Activated T-helper 1 cell treated with anti-CD3 and anti-CD28 coated beads, Interleukin-12 subunit alpha, Interleukin-12 subunit beta, Interleukin-2, Interleukin-4 antibody, amounts not matched to agents 30 ng/mL and 10 ng/mL and 1 ng/mL, durations not matched to agents 14 hours and 24 hours and 36 hours (primary cell): Measurements from ENCODE around the gene EEPD1. TPM values are rescaled to one million over a fixed set of nuclear protein-coding genes. Genes with fewer than 3 reads are reported as not detected.
"Not testable (repeated sequence)": the region's sequence is repeated elsewhere in the genome, so short reads cannot be mapped to it uniquely, and the experiment has no call there.

Experiments used
- DNase-seq: peaks from one replicate; pipeline ENCODE4 v3.0.0; 2021; ENCODE audit warnings: low spot score
- H3K27ac Mint-ChIP-seq: one replicate; pipeline ENCODE4 v1.8.0; 2021; ENCODE audit warnings: mild to moderate bottlenecking, mixed read lengths
- H3K27me3 Mint-ChIP-seq: one replicate; pipeline ENCODE4 v1.8.0; 2022; ENCODE audit warnings: mild to moderate bottlenecking, moderate library complexity, mixed read lengths; ENCODE audit not compliant: insufficient read depth
- H3K36me3 Mint-ChIP-seq: one replicate; pipeline ENCODE4 v1.8.0; 2021; ENCODE audit warnings: low read depth, mixed read lengths
- H3K4me1 Mint-ChIP-seq: one replicate; pipeline ENCODE4 v1.8.0; 2021; ENCODE audit warnings: low read depth, mixed read lengths
- H3K4me3 Mint-ChIP-seq: one replicate; pipeline ENCODE4 v1.8.0; 2021; ENCODE audit warnings: mild to moderate bottlenecking, moderate library complexity, mixed read lengths
- H3K9me3 Mint-ChIP-seq: one replicate; pipeline ENCODE4 v1.8.0; 2021; ENCODE audit warnings: mixed read lengths
- intact Hi-C: fragments of 100-400 bp; cut with micrococcal nuclease; formaldehyde crosslinking; loops from one replicate; pipeline ENCODE4 v1.15.1; 2024
- total RNA-seq: library from RNA; stranded (reverse); gene quantifications from 2 replicates; pipeline ENCODE4 v1.2.3, GENCODE V29; 2022

EEPD1 gene
- total RNA-seq, 1 donor from 2014 or later: 0.91 TPM

- H3K4me3 Mint-ChIP-seq: no peak overlapping the region
- H3K27me3 Mint-ChIP-seq: peaks cover 6% of the 10 kb centered on the region
These were observed 73.1 kb downstream of the EEPD1 start for GRCh38 chr7:36226151-36226550.

GRCh38 chr7:36227223-36227622, 74.2 kb downstream of the EEPD1 start:
- no peaks in the 10 kb centered on the region for H3K4me1 Mint-ChIP-seq
- intact Hi-C loops: no loop called here
- H3K27me3 Mint-ChIP-seq: peaks cover 3% of the 10 kb centered on the region
- H3K36me3 Mint-ChIP-seq: no peaks in the 10 kb centered on the region
- H3K27ac Mint-ChIP-seq: no peak overlapping the region
- DNase-seq: no peak
- H3K9me3 Mint-ChIP-seq: no peaks in the 10 kb centered on the region
- H3K4me3 Mint-ChIP-seq: no peak overlapping the region

More at GRCh38 chr7:36226151-36226550, 73.1 kb downstream of the EEPD1 start:
- H3K36me3 Mint-ChIP-seq: no peaks in the 10 kb centered on the region
- H3K9me3 Mint-ChIP-seq: no peaks in the 10 kb centered on the region
- no peak overlapping the region for H3K27ac Mint-ChIP-seq
- no peaks in the 10 kb centered on the region for H3K4me1 Mint-ChIP-seq
- intact Hi-C loops: no loop called here
- no peak for DNase-seq

DNA sequence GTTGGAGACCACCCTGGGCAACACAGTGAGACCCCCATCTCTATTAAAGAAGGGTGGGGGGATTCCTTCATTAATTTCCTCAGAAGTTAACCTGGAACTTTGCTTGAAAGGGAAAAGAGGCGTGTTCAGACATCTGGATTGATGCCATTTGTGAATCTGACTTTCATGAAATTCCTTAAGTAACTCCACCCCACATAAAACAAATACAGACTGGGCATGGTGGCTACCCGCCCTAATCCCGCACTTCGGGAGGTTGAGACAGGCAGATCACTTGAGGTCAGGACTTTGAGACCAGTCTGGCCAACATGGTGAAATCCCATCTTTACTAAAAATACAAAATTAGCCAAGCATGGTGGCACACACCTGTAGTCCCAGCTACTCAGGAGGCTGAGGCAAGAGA, 75.0 kb downstream of the EEPD1 start:
- Mint-ChIP-seq H3K27ac (no peak overlapping the region), H3K4me1 (no peaks in the 10 kb centered on the region), H3K9me3 (no peaks in the 10 kb centered on the region), H3K27me3 (peaks cover 3% of the 10 kb centered on the region), H3K4me3 (no peak overlapping the region), H3K36me3 (no peaks in the 10 kb centered on the region)
- DNase-seq: no peak
- intact Hi-C loops: no loop called here

DNA sequence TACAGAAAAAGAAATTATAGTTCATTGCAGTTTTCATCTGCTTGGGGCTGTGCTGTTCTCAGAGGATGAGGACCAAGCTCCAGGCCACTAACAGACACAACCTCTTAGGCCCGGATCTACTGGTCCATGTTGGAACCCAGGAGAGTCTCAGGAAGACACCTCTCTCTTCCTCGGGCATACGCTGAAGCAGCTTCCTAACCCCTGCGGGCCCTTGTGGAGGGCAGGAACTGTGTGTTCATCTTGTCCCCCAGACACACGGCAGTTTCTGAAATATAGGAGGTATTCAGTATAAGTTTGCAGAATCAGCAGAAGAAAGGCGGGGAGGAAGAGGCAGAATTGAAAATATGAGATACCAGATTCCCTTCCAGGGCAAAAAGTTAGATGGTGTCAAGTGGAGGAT, 78.4 kb downstream of the EEPD1 start:
- no peak for DNase-seq
- intact Hi-C loops: no loop called here
- H3K4me3 Mint-ChIP-seq: no peak overlapping the region
- H3K36me3 Mint-ChIP-seq: no peaks in the 10 kb centered on the region
- H3K27me3 Mint-ChIP-seq: no peaks in the 10 kb centered on the region
- H3K4me1 Mint-ChIP-seq: no peaks in the 10 kb centered on the region
- H3K9me3 Mint-ChIP-seq: no peaks in the 10 kb centered on the region
- H3K27ac Mint-ChIP-seq: no peak overlapping the region

GRCh38 chr7:36232555-36232954, 79.5 kb downstream of the EEPD1 start:
- Mint-ChIP-seq H3K36me3 (no peaks in the 10 kb centered on the region), H3K4me1 (no peaks in the 10 kb centered on the region), H3K27ac (no peak overlapping the region), H3K9me3 (no peaks in the 10 kb centered on the region), H3K4me3 (no peak overlapping the region), H3K27me3 (peaks cover 1% of the 10 kb centered on the region)
- DNase-seq: no peak
- intact Hi-C loops: no loop called here

DNA sequence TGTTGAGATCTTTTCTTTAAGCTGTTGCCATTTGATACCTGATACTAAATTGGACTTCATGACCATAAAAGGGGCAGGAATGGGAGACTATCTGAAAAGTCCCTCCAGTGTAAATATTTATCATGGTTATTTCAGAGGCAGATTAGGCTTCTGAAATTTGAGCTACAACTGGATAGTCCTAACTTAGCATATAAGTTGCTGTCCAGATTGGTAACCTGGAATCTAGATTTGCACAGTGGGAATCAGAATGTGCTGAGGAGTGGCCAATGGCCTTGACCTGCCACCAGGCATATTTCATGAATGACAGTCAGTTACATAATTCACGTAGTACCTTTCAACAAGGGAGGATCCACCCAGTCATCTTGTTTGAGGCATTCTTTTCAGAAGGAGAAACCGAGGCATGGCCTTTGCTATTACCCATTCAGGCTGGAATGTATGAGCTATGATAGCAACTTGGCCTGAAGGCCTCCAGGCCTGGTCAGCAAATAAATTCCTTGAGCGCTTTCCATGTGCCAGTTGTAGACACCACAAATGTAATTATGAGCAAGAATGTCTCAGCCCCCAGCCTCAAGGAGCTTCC, 80.0 kb downstream of the EEPD1 start:
- no peak overlapping the region for H3K27ac Mint-ChIP-seq
- H3K36me3 Mint-ChIP-seq: no peaks in the 10 kb centered on the region
- H3K27me3 Mint-ChIP-seq: peaks cover 1% of the 10 kb centered on the region
- H3K9me3 Mint-ChIP-seq: no peaks in the 10 kb centered on the region
- H3K4me1 Mint-ChIP-seq: no peaks in the 10 kb centered on the region
- no peak for DNase-seq
- intact Hi-C loops: no loop called here
- H3K4me3 Mint-ChIP-seq: no peak overlapping the region

- no peak overlapping the region for H3K27ac Mint-ChIP-seq
- no peak for DNase-seq
- peaks cover 1% of the 10 kb centered on the region for H3K27me3 Mint-ChIP-seq
- no peaks in the 10 kb centered on the region for H3K36me3 Mint-ChIP-seq
- no peak overlapping the region for H3K4me3 Mint-ChIP-seq
- no peaks in the 10 kb centered on the region for H3K4me1 Mint-ChIP-seq
- intact Hi-C loops: no loop called here
- H3K9me3 Mint-ChIP-seq: no peaks in the 10 kb centered on the region
These were observed 83.0 kb downstream of the EEPD1 start for GRCh38 chr7:36236073-36236472.

- no peak for DNase-seq
- H3K27me3 Mint-ChIP-seq: peaks cover 1% of the 10 kb centered on the region
- H3K9me3 Mint-ChIP-seq: no peaks in the 10 kb centered on the region
- no peak overlapping the region for H3K4me3 Mint-ChIP-seq
- no peaks in the 10 kb centered on the region for H3K4me1 Mint-ChIP-seq
- H3K27ac Mint-ChIP-seq: no peak overlapping the region
- intact Hi-C loops: no loop called here
- no peaks in the 10 kb centered on the region for H3K36me3 Mint-ChIP-seq
These were observed 85.1 kb downstream of the EEPD1 start for GRCh38 chr7:36238138-36238537.

- H3K9me3 Mint-ChIP-seq, H3K27me3 Mint-ChIP-seq, DNase-seq, H3K27ac Mint-ChIP-seq, H3K4me3 Mint-ChIP-seq, H3K4me1 Mint-ChIP-seq, intact Hi-C loops, H3K36me3 Mint-ChIP-seq: not testable (repeated sequence)
These were observed 90.3 kb downstream of the EEPD1 start for GRCh38 chr7:36243356-36243755.

DNA sequence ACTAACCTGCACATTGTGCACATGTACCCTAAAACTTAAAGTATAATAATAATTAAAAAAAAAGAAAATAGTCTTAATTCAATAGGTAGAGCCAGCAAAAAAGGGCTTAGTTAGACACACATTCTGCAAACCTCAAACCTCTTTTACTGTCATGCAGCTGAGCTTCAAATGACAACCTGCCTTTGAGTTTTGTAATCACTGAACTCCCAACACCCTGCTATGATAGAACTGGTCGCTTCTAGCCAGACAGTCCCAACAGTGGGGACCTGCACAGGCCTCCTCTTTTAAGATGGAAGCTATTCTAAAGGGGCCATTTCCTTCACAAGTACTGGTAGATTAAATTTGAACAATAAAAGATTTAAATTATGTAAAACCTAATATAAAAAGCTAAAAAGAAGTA, 90.9 kb downstream of the EEPD1 start:
- intact Hi-C loops, H3K4me1 Mint-ChIP-seq, H3K9me3 Mint-ChIP-seq, DNase-seq, H3K36me3 Mint-ChIP-seq, H3K27me3 Mint-ChIP-seq, H3K4me3 Mint-ChIP-seq, H3K27ac Mint-ChIP-seq: not testable (repeated sequence)

GRCh38 chr7:36244429-36244828, 91.4 kb downstream of the EEPD1 start:
- Mint-ChIP-seq H3K4me3 (no peak overlapping the region), H3K27ac (no peak overlapping the region), H3K36me3 (no peaks in the 10 kb centered on the region), H3K4me1 (no peaks in the 10 kb centered on the region), H3K9me3 (no peaks in the 10 kb centered on the region), H3K27me3 (no peaks in the 10 kb centered on the region)
- DNase-seq: no peak
- intact Hi-C loops: no loop called here

DNA sequence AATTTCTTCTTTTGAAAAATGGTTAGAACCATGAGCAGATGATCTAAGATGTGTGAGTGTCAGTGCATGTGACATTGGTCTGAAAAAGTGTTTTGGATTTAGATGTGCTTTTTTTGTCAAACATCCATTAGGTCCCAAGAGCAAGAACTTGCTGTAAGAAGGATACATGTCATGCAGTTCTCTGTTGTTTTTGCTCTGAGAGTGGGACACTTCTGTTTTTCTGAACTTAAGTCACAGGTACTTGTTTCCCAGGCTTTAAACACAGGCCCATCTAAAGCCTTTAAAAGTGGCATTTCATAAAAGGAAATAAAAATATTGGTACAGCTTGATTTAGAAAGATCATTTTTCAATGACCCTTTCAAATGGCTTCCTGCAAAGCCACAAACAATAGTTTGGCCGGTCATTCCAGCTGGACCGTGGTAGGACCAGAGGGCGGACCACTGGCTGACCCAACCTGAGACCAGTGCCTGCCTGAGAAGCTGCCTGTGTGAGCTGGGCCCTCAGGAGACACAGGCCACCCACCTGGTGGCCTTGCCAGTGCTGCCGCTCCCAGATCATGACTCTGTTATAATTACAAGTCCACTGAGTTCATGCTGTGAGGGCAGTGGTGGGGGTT, 92.7 kb downstream of the EEPD1 start:
- H3K9me3 Mint-ChIP-seq: no peaks in the 10 kb centered on the region
- no peaks in the 10 kb centered on the region for H3K4me1 Mint-ChIP-seq
- H3K27me3 Mint-ChIP-seq: no peaks in the 10 kb centered on the region
- H3K27ac Mint-ChIP-seq: no peak overlapping the region
- intact Hi-C loops: no loop called here
- no peak overlapping the region for H3K4me3 Mint-ChIP-seq
- no peak for DNase-seq
- H3K36me3 Mint-ChIP-seq: no peaks in the 10 kb centered on the region

DNA sequence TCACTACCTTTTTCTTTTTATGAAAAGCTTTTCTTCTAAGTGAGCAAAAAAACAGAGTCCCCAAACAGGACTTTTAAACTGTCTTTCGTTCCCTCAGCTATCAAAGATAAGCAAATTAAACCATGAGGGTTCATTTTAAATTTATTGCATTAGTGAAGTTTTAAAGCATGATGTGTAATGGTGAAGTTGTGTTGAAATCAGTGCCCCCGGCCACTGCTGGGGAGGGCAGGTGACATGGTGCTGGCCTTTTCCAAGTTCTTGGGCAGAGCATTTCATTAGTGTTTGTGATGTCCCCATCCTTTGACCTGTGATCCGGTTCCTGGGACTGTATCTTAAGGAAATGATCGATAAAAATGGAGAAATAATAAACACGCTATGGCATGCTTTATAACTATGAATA, 96.0 kb downstream of the EEPD1 start:
- no peak for DNase-seq
- Mint-ChIP-seq H3K9me3 (peaks cover 8% of the 10 kb centered on the region), H3K4me1 (no peaks in the 10 kb centered on the region), H3K4me3 (no peak overlapping the region), H3K27ac (no peak overlapping the region), H3K36me3 (no peaks in the 10 kb centered on the region), H3K27me3 (peaks cover 4% of the 10 kb centered on the region)
- intact Hi-C loops: no loop called here

GRCh38 chr7:36253699-36254098, 100.6 kb downstream of the EEPD1 start:
- Mint-ChIP-seq H3K36me3 (no peaks in the 10 kb centered on the region), H3K27me3 (peaks cover 9% of the 10 kb centered on the region), H3K4me1 (no peaks in the 10 kb centered on the region), H3K4me3 (no peak overlapping the region), H3K9me3 (peaks cover 30% of the 10 kb centered on the region), H3K27ac (no peak overlapping the region)
- DNase-seq: no peak
- intact Hi-C loops: no loop called here
